Peyer's patch (tissue), 4 donors: ENCODE data around the gene STK40. TPM values are rescaled to one million over a fixed set of nuclear protein-coding genes. Genes with fewer than 3 reads are reported as not detected.

Source experiments
- DNase-seq, 3 donors: peaks; one replicate each; pipeline ENCODE4 v3.0.0-alpha.2; 2017 to 2019
- H3K27ac ChIP-seq, 4 donors: fragments of 200-600 bp; sonication (generic); one replicate each; pipeline ENCODE4 v1.5.1; 2016 to 2019
- H3K27me3 ChIP-seq, 2 donors: fragments of 200-600 bp; sonication (generic); one replicate each; pipeline ENCODE4 v1.5.1; 2019
- H3K36me3 ChIP-seq, 3 donors: fragments of 200-600 bp; sonication (generic); one replicate each; pipeline ENCODE4 v1.5.1; 2016 to 2019
- H3K4me1 ChIP-seq, 4 donors: fragments of 200-600 bp; sonication (generic); one replicate each; pipeline ENCODE4 v1.5.1; 2016 to 2019
- H3K4me3 ChIP-seq, 4 donors: fragments of 200-600 bp; sonication (generic); 1 replicate in 3 of 4; 2 replicates in 1 of 4; pipeline ENCODE4 v1.5.1; 2016 to 2019; ENCODE audit warnings: mild to moderate bottlenecking in 1 of 4
- H3K9me3 ChIP-seq, 4 donors: fragments of 200-600 bp; sonication (generic); one replicate each; pipeline ENCODE4 v1.5.1; 2016 to 2019; ENCODE audit warnings: mild to moderate bottlenecking in 1 of 4
- POLR2A ChIP-seq, 2 donors: fragments of 450-650 bp; IDR thresholded peaks; one replicate each; pipeline ENCODE4 v1.5.1; 2017; ENCODE audit warnings: antibody characterized with exemption in 2 of 2, mild to moderate bottlenecking in 2 of 2, moderate library complexity in 2 of 2
- total RNA-seq, 4 donors: library from RNA; depleted of rRNA; stranded (reverse); fragments of >200 nt; gene quantifications; one replicate each; pipeline ENCODE4 v1.1.0, GENCODE V29; 2016
- TF ChIP-seq, protein P1 (sequence below), 6 experiments: fragments of 450-650 bp in 4 of 6; fragments of 200-600 bp in 2 of 6; sonication (generic) in 1 of 6; IDR thresholded peaks; one replicate each; pipeline ENCODE4 v1.5.1; 2017 to 2019; ENCODE audit warnings: antibody characterized with exemption in 6 of 6, mild to moderate bottlenecking in 3 of 6, moderate library complexity in 1 of 6

The STK40 gene
- total RNA-seq, 4 donors from 2014 or later: 14.0 to 30.2 (median 21.5) TPM

DNA sequence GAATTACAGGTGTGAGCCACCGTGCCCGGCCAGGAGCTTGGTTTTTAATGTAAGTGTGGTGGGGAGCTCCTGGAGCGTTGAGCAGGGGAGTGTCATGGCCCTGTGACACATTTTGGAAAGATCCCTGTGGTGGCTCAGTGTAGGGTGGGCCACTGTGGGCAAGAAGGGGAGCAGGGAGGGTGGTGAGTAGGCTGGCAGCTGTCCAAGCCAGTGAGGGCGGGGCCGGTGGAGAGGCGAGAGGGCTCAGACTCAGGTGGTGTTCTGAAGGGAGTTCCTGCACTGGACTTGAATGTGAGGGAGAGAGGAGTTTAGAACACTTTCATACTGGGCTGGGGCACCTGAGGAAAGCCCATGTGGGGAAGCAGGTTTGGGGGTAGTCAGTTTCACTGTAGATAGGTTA, 59.2 kb downstream of the STK40 start:
- no peak for DNase-seq
- Histone ChIP-seq H3K27me3 (no peaks in the 10 kb centered on the region), H3K27ac (no peak overlapping the region), H3K4me3 (no peak overlapping the region), H3K4me1 (peaks cover 0 to 25% (median 18%) of the 10 kb centered on the region in 4 donors), H3K36me3 (no peaks in the 10 kb centered on the region), H3K9me3 (no peaks in the 10 kb centered on the region)
- TF ChIP-seq, protein P1, sequence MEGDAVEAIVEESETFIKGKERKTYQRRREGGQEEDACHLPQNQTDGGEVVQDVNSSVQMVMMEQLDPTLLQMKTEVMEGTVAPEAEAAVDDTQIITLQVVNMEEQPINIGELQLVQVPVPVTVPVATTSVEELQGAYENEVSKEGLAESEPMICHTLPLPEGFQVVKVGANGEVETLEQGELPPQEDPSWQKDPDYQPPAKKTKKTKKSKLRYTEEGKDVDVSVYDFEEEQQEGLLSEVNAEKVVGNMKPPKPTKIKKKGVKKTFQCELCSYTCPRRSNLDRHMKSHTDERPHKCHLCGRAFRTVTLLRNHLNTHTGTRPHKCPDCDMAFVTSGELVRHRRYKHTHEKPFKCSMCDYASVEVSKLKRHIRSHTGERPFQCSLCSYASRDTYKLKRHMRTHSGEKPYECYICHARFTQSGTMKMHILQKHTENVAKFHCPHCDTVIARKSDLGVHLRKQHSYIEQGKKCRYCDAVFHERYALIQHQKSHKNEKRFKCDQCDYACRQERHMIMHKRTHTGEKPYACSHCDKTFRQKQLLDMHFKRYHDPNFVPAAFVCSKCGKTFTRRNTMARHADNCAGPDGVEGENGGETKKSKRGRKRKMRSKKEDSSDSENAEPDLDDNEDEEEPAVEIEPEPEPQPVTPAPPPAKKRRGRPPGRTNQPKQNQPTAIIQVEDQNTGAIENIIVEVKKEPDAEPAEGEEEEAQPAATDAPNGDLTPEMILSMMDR (IDR thresholded peaks at IDR 0.05): no peak
- no peak for TF ChIP-seq POLR2A (IDR thresholded peaks at IDR 0.05)

DNA sequence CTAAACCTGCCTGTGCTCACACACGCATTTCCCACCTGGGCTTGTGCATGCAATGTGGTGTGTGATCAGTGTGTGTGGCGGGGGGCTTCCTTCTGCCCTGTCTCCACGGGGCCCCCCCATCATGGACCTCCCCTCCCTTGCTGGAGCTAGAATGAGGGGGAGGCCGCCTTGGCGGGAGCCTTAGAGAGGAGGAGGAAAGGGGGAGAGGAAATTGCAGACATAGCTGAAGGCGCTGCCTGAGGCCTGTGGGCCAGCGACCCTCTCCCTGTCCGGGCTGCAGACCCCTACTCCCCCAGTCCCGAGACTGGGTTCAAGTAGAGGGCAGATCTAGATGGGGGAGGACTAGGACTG, 61.4 kb downstream of the STK40 start:
- Histone ChIP-seq H3K4me1 (peaks cover 0 to 39% (median 20%) of the 10 kb centered on the region in 4 donors), H3K9me3 (no peaks in the 10 kb centered on the region), H3K4me3 (peak overlapping the region in 3 of 4 donors; percentile 72 to 91 (median 89)), H3K36me3 (no peaks in the 10 kb centered on the region), H3K27me3 (no peaks in the 10 kb centered on the region), H3K27ac (peak overlapping the region; percentile 74 to 88 (median 80))
- DNase-seq: no peak
- TF ChIP-seq POLR2A (IDR thresholded peaks at IDR 0.05): no peak
- TF ChIP-seq, protein P1 (IDR thresholded peaks at IDR 0.05): no peak

DNA sequence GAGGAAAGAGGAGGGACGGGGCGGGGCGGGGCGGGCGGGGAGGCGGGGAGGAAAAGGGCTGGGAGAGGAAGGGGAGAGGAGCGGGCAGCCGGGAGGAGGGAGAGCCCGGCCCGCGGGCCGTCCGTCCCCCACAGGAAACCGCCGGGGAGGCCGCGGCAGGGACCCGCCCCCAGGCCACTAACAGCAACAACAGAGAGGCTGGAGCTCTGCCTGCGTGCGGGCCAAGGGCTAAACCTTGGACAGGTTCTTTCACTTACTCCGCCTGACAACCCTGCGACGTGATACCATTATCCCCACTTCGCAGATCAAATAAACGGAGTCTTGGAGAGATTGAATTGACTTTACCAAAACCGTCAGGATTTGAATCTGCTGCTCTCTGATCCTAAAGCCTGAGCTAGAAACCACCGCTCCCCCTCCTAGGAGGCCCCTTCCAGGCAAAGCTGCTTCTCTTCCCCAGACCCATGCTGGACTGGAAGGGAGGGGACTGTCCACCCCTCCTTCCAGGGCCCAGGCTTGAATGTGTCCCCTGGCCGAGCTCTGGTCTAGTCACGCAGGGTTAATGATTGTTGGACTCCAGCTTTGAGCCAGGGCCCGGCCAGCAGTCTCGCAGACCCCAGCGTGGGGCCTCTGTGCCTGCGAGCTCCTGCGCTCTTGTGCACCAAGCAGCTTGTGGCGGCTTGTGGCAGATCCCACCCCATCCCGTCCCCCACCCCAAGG, 61.9 kb downstream of the STK40 start, which contains the start of gene EVA1B:
TSS of gene EVA1B (minus strand) at position 10 of the 717 bp plus-strand sequence. CDS start 608 bp downstream, outside the sequence.
- Histone ChIP-seq H3K36me3 (no peaks in the 10 kb centered on the region), H3K9me3 (no peaks in the 10 kb centered on the region), H3K4me3 (peak within 1 kb of the TSS; percentile 68 to 91 (median 80)), H3K4me1 (peaks cover 0 to 39% (median 20%) of the 10 kb centered on the region in 4 donors), H3K27ac (peak within 1 kb of the TSS; percentile 74 to 88 (median 80)), H3K27me3 (no peaks in the 10 kb centered on the region)
- DNase-seq: peak; percentile 60 to 87 (median 78)
- no peak for TF ChIP-seq POLR2A (IDR thresholded peaks at IDR 0.05)
- TF ChIP-seq, protein P1 (IDR thresholded peaks at IDR 0.05): no peak

DNA sequence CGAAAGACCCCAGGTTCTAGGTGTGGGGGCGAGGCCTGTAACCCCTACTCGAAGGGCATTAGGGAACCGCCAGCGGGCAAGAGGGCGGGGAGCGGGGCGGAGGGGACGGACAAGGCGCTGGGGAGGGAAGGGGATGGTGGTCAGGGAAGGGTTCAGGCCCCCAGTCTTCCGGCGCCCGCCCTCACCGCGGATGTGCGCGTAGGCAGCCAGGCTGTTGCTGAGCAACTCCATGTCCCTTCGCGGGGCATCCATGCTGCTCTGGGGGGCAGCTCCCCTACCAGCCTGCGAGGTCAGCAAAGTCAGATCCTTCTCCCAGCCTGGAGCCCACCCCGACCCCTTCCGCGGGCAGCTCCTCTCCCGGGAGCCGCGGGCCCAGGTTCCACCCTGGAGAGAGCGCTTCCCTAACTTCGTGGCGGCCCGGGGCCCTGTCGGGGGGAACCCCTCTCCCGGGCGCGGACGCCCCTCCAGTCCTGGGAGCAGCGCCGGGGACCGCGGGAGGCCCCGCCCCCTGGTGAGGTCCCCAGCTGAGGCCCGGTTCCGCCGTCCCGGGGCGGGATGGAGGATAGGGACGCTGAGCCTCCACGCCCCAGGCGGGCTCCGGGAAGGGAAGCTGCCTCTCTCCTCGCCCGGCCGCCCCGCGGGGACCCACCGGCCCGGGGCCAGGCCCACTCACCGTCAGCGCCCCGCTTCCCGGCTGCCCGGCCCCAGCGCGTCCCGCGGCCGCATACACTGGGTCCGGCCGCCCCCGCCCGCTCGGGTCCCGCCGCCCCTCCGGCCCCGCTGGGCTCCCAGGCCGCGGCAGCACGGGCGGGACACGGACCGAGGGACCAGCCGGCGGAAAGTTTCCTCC, 62.7 kb downstream of the STK40 start:
- H3K36me3 ChIP-seq: no peaks in the 10 kb centered on the region
- H3K4me3 ChIP-seq: peak overlapping the region; percentile 68 to 91 (median 80)
- peak in 2 of 3 donors; percentile 63 to 75 for DNase-seq
- no peak for TF ChIP-seq POLR2A (IDR thresholded peaks at IDR 0.05)
- TF ChIP-seq, protein P1 (IDR thresholded peaks at IDR 0.05): no peak
- H3K4me1 ChIP-seq: peaks cover 0 to 39% (median 20%) of the 10 kb centered on the region in 4 donors
- H3K27ac ChIP-seq: peak overlapping the region; percentile 74 to 88 (median 80)
- H3K9me3 ChIP-seq: no peaks in the 10 kb centered on the region
- no peaks in the 10 kb centered on the region for H3K27me3 ChIP-seq

DNA sequence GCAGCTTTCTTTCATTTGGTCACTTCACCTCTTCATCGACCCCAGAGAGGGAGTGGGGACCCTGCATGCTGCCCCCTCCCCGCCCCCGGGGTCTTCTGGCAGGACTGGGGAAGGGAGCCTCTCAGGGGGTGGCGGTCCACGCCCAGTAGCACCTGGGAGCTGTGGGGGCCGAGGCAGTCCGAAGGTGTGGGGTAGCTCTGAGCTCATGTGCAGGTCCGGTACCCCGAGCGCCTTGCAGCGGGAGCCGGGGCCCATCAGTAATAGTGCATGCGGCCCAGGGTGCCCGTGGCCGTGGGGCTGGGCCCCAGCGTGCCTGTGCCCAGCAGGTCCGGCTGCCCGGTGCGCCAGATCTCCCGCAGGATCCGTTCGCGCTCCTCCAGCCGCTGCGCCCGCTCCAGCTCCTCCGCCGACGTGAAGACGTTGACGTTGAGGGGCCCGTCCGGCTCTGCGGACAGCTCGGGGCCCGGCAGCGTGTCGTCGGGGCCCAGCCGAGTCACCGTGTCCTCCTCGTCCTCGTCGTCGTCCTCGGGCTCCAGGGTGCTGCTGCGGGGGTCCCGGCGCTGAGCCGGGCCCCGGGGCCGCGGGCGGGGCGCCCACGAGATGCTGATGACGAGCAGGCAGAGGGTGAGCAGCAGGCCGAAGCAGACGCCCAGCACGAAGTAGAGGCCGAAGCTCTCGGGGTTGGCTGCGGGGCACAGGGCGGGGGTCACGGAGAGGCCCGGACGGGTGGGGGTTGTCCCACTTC, 63.5 kb downstream of the STK40 start:
- H3K4me1 ChIP-seq: peaks cover 0 to 39% (median 20%) of the 10 kb centered on the region in 4 donors
- peak overlapping the region; percentile 74 to 88 (median 80) for H3K27ac ChIP-seq
- H3K36me3 ChIP-seq: no peaks in the 10 kb centered on the region
- peak overlapping the region; percentile 68 to 91 (median 80) for H3K4me3 ChIP-seq
- TF ChIP-seq POLR2A (IDR thresholded peaks at IDR 0.05): no peak
- TF ChIP-seq, protein P1 (IDR thresholded peaks at IDR 0.05): no peak
- no peaks in the 10 kb centered on the region for H3K9me3 ChIP-seq
- no peaks in the 10 kb centered on the region for H3K27me3 ChIP-seq
- DNase-seq: no peak
